Transverse colon (tissue), 3 donors: ENCODE results near the gene MAF.

ENCODE experiments used
- CTCF ChIP-seq, 5 experiments: fragments of 200-600 bp in 3 of 5; fragments of 450-650 bp in 2 of 5; sonication (generic) in 3 of 5; IDR thresholded peaks; 1 replicate in 2 of 5; 2 replicates in 3 of 5; pipeline ENCODE4 v1.5.1; 2016 to 2017; ENCODE audit warnings: antibody characterized with exemption in 5 of 5, inconsistent platforms in 3 of 5, mild to moderate bottlenecking in 2 of 5, moderate library complexity in 1 of 5
- POLR2A ChIP-seq: fragments of 450-650 bp; IDR thresholded peaks from one replicate; pipeline ENCODE4 v1.6.1; 2016; ENCODE audit warnings: antibody characterized with exemption, mild to moderate bottlenecking, moderate library complexity

DNA sequence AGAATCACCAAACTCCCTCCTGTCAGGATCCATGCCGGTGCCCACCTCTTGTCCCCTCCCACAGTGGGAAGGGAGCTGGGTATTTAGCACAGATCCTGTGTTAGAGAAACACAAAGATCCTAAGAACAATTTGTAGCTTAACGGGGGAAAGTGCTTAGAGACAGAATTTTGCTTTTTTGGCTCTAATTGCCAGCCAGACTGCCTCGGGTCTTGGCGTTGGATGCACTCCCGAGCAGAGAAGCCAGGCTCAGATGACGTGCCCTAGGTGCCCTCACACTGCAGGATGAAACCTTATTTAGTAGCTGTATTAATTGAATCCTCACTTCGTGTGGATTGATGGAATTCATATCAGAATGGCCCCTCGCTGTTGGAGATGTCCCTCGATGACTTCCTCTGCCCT, 22.5 kb upstream of the MAF start:
- TF ChIP-seq CTCF (IDR thresholded peaks at IDR 0.05) (no peak), POLR2A (no peak)
